ENCODE results near the gene TADA2A. TPM values are rescaled to one million over a fixed set of nuclear protein-coding genes. Genes with fewer than 3 reads are reported as not detected.

TADA2A gene
- total RNA-seq, 1 experiment from 2014 or later, result 29.4 TPM

GRCh38 chr17:37410357-37410756, 3.7 kb downstream of the TADA2A start:
- no peak overlapping the region for H3K27ac Mint-ChIP-seq (ENCODE audit: unreplicated experiment)
- TF ChIP-seq, protein P1, sequence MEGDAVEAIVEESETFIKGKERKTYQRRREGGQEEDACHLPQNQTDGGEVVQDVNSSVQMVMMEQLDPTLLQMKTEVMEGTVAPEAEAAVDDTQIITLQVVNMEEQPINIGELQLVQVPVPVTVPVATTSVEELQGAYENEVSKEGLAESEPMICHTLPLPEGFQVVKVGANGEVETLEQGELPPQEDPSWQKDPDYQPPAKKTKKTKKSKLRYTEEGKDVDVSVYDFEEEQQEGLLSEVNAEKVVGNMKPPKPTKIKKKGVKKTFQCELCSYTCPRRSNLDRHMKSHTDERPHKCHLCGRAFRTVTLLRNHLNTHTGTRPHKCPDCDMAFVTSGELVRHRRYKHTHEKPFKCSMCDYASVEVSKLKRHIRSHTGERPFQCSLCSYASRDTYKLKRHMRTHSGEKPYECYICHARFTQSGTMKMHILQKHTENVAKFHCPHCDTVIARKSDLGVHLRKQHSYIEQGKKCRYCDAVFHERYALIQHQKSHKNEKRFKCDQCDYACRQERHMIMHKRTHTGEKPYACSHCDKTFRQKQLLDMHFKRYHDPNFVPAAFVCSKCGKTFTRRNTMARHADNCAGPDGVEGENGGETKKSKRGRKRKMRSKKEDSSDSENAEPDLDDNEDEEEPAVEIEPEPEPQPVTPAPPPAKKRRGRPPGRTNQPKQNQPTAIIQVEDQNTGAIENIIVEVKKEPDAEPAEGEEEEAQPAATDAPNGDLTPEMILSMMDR (IDR thresholded peaks at IDR 0.05; ENCODE audit: insufficient read depth in 1 of 2, low read depth in 1 of 2, low read length in 1 of 2, severe bottlenecking in 1 of 2, unreplicated experiment in 1 of 2), result no peak
- no peaks in the 10 kb centered on the region for H3K27me3 Mint-ChIP-seq (ENCODE audit: insufficient read depth, unreplicated experiment)
- H3K4me1 ChIP-seq, result 0 out of 2 replicates have a peak, but pooled peaks cover 7% of the 10 kb centered on the region
- peaks cover 2% of the 10 kb centered on the region for H3K4me1 Mint-ChIP-seq (ENCODE audit: low read depth, unreplicated experiment)
- peaks cover 71% of the 10 kb centered on the region for H3K36me3 Mint-ChIP-seq (ENCODE audit: insufficient read depth, unreplicated experiment)
- H3K27me3 ChIP-seq (replicated peaks; ENCODE audit: control insufficient read depth, insufficient read depth, low read length), result no peaks in the 10 kb centered on the region
- H3K9me3 ChIP-seq, result no peaks in the 10 kb centered on the region
- H3K4me3 Mint-ChIP-seq (ENCODE audit: unreplicated experiment), result no peak overlapping the region
- intact Hi-C loops (cut with micrococcal nuclease; ENCODE audit: unreplicated experiment), result no loop called here
- CTCF ChIA-PET, result interaction anchor here (0.6 kb wide), 2 partner anchors 61 to 153 kb away, joined by 4 to 5 read pairs; no protein-coding TSS in a partner anchor
- no TSS peak for BruUV-seq (replicated peaks)
- no peak overlapping the region for H3K4me3 ChIP-seq (ENCODE audit: low read depth, low read length)
- no peaks in the 10 kb centered on the region for H3K9me3 Mint-ChIP-seq (ENCODE audit: unreplicated experiment)
- POLR2A ChIA-PET, result no interaction called here
- no peak for DNase-seq
- H3K36me3 ChIP-seq (ENCODE audit: control insufficient read depth, insufficient read depth, low read length), result peaks cover 1% of the 10 kb centered on the region

GRCh38 chr17:37413875-37414519, 7.3 kb downstream of the TADA2A start:
- ChIA-PET CTCF (interaction anchor here (0.7 to 1.0 kb wide), 2 partner anchors 9 to 532 kb away, joined by 3 read pairs; no protein-coding TSS in a partner anchor), POLR2A (no interaction called here)

GRCh38 chr17:37417852-37418251, 11.2 kb downstream of the TADA2A start:
- peaks cover 62% of the 10 kb centered on the region for H3K36me3 Mint-ChIP-seq (ENCODE audit: insufficient read depth, unreplicated experiment)
- no peak overlapping the region for H3K27ac Mint-ChIP-seq (ENCODE audit: unreplicated experiment)
- ChIA-PET POLR2A (no interaction called here), CTCF (no interaction called here)
- no peaks in the 10 kb centered on the region for H3K27me3 Mint-ChIP-seq (ENCODE audit: insufficient read depth, unreplicated experiment)
- H3K9me3 ChIP-seq, result no peaks in the 10 kb centered on the region
- no peaks in the 10 kb centered on the region for H3K27me3 ChIP-seq (replicated peaks; ENCODE audit: control insufficient read depth, insufficient read depth, low read length)
- H3K9me3 Mint-ChIP-seq (ENCODE audit: unreplicated experiment), result no peaks in the 10 kb centered on the region
- H3K4me1 Mint-ChIP-seq (ENCODE audit: low read depth, unreplicated experiment), result no peaks in the 10 kb centered on the region
- no peaks in the 10 kb centered on the region; the same call in 1 of the 2 replicates for H3K36me3 ChIP-seq (ENCODE audit: control insufficient read depth, insufficient read depth, low read length)
- DNase-seq, result no peak
- no TSS peak for BruUV-seq (replicated peaks)
- intact Hi-C loops (cut with micrococcal nuclease; ENCODE audit: unreplicated experiment), result no loop called here
- no peak overlapping the region for H3K4me3 Mint-ChIP-seq (ENCODE audit: unreplicated experiment)
- no peak overlapping the region for H3K4me3 ChIP-seq (ENCODE audit: low read depth, low read length)
- TF ChIP-seq, protein P1 (IDR thresholded peaks at IDR 0.05; ENCODE audit: insufficient read depth in 1 of 2, low read depth in 1 of 2, low read length in 1 of 2, severe bottlenecking in 1 of 2, unreplicated experiment in 1 of 2), result no peak
- H3K4me1 ChIP-seq, result no peaks in the 10 kb centered on the region

More at GRCh38 chr17:37413875-37414519, 7.3 kb downstream of the TADA2A start:
- no peak overlapping the region for H3K4me3 ChIP-seq (ENCODE audit: low read depth, low read length)
- intact Hi-C loops (cut with micrococcal nuclease; ENCODE audit: unreplicated experiment), result no loop called here
- H3K36me3 ChIP-seq (ENCODE audit: control insufficient read depth, insufficient read depth, low read length), result no peaks in the 10 kb centered on the region; the same call in 1 of the 2 replicates
- Mint-ChIP-seq H3K4me1 (ENCODE audit: low read depth, unreplicated experiment) (no peaks in the 10 kb centered on the region), H3K36me3 (ENCODE audit: insufficient read depth, unreplicated experiment) (peaks cover 66% of the 10 kb centered on the region), H3K27me3 (ENCODE audit: insufficient read depth, unreplicated experiment) (no peaks in the 10 kb centered on the region), H3K9me3 (ENCODE audit: unreplicated experiment) (no peaks in the 10 kb centered on the region), H3K27ac (ENCODE audit: unreplicated experiment) (no peak overlapping the region), H3K4me3 (ENCODE audit: unreplicated experiment) (no peak overlapping the region)
- H3K4me1 ChIP-seq, result no peaks in the 10 kb centered on the region
- no TSS peak for BruUV-seq (replicated peaks)
- no peaks in the 10 kb centered on the region for H3K27me3 ChIP-seq (replicated peaks; ENCODE audit: control insufficient read depth, insufficient read depth, low read length)
- peak in 1 of 2 experiments; percentile 24 for DNase-seq
- TF ChIP-seq, protein P1 (IDR thresholded peaks at IDR 0.05; ENCODE audit: insufficient read depth in 1 of 2, low read depth in 1 of 2, low read length in 1 of 2, severe bottlenecking in 1 of 2, unreplicated experiment in 1 of 2), result peak in 1 of 2 experiments; percentile 35
- H3K9me3 ChIP-seq, result no peaks in the 10 kb centered on the region
